ENCODE measurements around the gene ARID1A.
A peak's percentile ranks its signal among the peaks of the same experiment; 100 is the strongest.

ARID1A gene

GRCh38 chr1:26729633-26730032 is 33.8 kb downstream of the ARID1A start:
- no peak for DNase-seq

- no peak for DNase-seq
Measured at GRCh38 chr1:26730695-26731094, 34.9 kb downstream of the ARID1A start.

GRCh38 chr1:26731233-26731902 is 35.6 kb downstream of the ARID1A start:
- no peak for DNase-seq

- DNase-seq = no peak
Measured at GRCh38 chr1:26733392-26733791, 37.6 kb downstream of the ARID1A start.

GRCh38 chr1:26733982-26734381 is 38.2 kb downstream of the ARID1A start:
- no peak for DNase-seq

GRCh38 chr1:26734501-26735058 is 38.8 kb downstream of the ARID1A start:
- no peak for DNase-seq

- no peak for DNase-seq
Measured at GRCh38 chr1:26739329-26739914, 43.6 kb downstream of the ARID1A start.

- DNase-seq = no peak
Measured at GRCh38 chr1:26740023-26740634, 44.3 kb downstream of the ARID1A start.

- DNase-seq = no peak
Measured at GRCh38 chr1:26740952-26741351, 45.1 kb downstream of the ARID1A start.

- no peak for DNase-seq
Measured at GRCh38 chr1:26743426-26744059, 47.7 kb downstream of the ARID1A start.

- peak; percentile 89 for DNase-seq
Measured at GRCh38 chr1:26744075-26744959, 48.5 kb downstream of the ARID1A start.

- DNase-seq = no peak
Measured at GRCh38 chr1:26745191-26745590, 49.4 kb downstream of the ARID1A start.

- DNase-seq = no peak
Measured at GRCh38 chr1:26747048-26747447, 51.2 kb downstream of the ARID1A start.

- DNase-seq = no peak
Measured at GRCh38 chr1:26748351-26748750, 52.5 kb downstream of the ARID1A start.

- no peak for DNase-seq
Measured at GRCh38 chr1:26749458-26749857, 53.6 kb downstream of the ARID1A start.

GRCh38 chr1:26750428-26750827 is 54.6 kb downstream of the ARID1A start:
- no peak for DNase-seq

- no peak for DNase-seq
Measured at GRCh38 chr1:26752519-26752918, 56.7 kb downstream of the ARID1A start.

- DNase-seq = no peak
Measured at GRCh38 chr1:26754086-26754874, 58.5 kb downstream of the ARID1A start.

GRCh38 chr1:26758358-26758757 is 62.5 kb downstream of the ARID1A start:
- no peak for DNase-seq

GRCh38 chr1:26759531-26759930 is 63.7 kb downstream of the ARID1A start:
- no peak for DNase-seq

- no peak for DNase-seq
Measured at GRCh38 chr1:26761217-26761616, 65.4 kb downstream of the ARID1A start.

GRCh38 chr1:26767714-26768113 is 71.9 kb downstream of the ARID1A start:
- DNase-seq = no peak
